ENCODE data around the gene MED9. TPM values are rescaled to one million over a fixed set of nuclear protein-coding genes. Genes with fewer than 3 reads are reported as not detected.

The MED9 gene
- polyA plus RNA-seq, 2 donors = 6.7 to 8.6 TPM

DNA sequence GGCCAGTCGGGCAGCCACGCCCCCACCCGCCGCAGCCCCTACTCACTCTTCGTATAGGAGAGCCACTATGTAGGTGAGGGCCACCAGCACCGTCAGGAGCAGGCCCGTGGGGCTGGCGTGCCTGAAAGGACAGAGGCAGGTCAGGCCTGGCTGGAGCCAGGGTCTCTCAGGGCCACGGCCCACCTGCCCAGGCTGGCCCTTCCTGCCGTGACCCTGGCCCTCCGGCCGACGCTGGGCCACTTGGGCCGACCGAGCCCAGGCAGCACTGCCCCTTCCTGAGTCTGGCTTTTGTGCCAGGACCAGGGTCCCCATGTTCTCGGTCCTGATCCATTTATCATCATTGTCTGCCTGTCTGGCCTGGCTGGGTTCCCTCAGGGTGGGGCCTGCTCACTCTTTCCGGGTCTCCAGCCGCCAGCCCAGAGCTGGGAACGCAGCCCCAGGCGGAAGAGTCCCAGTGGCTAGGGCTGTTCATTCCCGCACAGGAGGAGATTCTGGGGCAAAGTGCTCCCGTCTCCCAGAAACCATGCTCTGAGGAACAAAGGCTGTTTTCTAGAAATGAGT is 29.5 kb downstream of the MED9 start:
- Histone ChIP-seq H3K4me1 (ENCODE audit: control insufficient read depth in 2 of 2, insufficient read depth in 2 of 2, low read length in 1 of 2) (peaks cover 0 to 8% of the 10 kb centered on the region in 2 donors), H3K27me3 (ENCODE audit: control insufficient read depth in 1 of 2, insufficient read depth in 2 of 2, low read length in 2 of 2) (no peaks in the 10 kb centered on the region), H3K9me3 (ENCODE audit: control insufficient read depth in 2 of 2, insufficient read depth in 1 of 2, low read depth in 1 of 2, low read length in 1 of 2) (no peaks in the 10 kb centered on the region), H3K4me3 (ENCODE audit: low read depth in 1 of 2, low read length in 2 of 2) (no peak overlapping the region), H3K36me3 (ENCODE audit: control insufficient read depth in 2 of 2, insufficient read depth in 2 of 2, low read length in 1 of 2) (no peaks in the 10 kb centered on the region), H3K27ac (ENCODE audit: low read depth in 2 of 2, low read length in 1 of 2) (no peak overlapping the region)
- 71 to 76% methylated on average over 22 of the region's 22 CpGs for WGBS, 2 donors

DNA sequence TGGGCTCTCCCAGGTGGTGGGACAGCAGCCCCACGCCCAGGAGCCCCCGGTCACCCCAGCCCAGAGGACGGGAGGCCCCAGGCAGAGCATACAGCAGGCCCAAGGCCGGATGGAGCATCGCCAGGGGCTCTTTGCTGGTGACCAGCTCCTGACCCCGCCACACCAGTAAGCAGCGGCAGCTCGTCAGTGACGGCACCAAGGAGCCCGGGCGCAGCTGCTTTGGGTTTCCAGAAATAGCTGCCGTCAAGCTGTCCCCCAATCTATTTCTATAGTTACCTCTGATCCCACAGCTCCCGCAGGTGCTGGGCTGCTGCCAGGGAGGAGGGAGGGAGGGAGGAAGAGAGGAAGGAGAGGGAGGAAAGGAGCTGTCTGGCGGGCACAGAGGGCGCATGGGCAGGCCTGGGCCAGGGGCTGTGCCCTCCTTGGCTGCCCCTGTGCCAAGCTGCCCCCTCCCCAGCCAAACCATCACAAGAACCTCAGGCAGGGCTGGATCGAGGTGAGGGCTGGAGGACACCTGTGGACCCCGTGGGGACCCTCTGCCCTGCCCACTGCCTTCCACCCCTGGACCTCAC is 30.2 kb downstream of the MED9 start:
- peaks cover 0 to 11% of the 10 kb centered on the region in 2 donors for H3K4me1 ChIP-seq (ENCODE audit: control insufficient read depth in 2 of 2, insufficient read depth in 2 of 2, low read length in 1 of 2)
- H3K27ac ChIP-seq (ENCODE audit: low read depth in 2 of 2, low read length in 1 of 2) = no peak overlapping the region
- WGBS, 2 donors = 47 to 52% methylated on average over 17 of the region's 17 CpGs
- H3K4me3 ChIP-seq (ENCODE audit: low read depth in 1 of 2, low read length in 2 of 2) = no peak overlapping the region
- no peaks in the 10 kb centered on the region for H3K27me3 ChIP-seq (ENCODE audit: control insufficient read depth in 1 of 2, insufficient read depth in 2 of 2, low read length in 2 of 2)
- H3K9me3 ChIP-seq (ENCODE audit: control insufficient read depth in 2 of 2, insufficient read depth in 1 of 2, low read depth in 1 of 2, low read length in 1 of 2) = no peaks in the 10 kb centered on the region
- no peaks in the 10 kb centered on the region for H3K36me3 ChIP-seq (ENCODE audit: control insufficient read depth in 2 of 2, insufficient read depth in 2 of 2, low read length in 1 of 2)

DNA sequence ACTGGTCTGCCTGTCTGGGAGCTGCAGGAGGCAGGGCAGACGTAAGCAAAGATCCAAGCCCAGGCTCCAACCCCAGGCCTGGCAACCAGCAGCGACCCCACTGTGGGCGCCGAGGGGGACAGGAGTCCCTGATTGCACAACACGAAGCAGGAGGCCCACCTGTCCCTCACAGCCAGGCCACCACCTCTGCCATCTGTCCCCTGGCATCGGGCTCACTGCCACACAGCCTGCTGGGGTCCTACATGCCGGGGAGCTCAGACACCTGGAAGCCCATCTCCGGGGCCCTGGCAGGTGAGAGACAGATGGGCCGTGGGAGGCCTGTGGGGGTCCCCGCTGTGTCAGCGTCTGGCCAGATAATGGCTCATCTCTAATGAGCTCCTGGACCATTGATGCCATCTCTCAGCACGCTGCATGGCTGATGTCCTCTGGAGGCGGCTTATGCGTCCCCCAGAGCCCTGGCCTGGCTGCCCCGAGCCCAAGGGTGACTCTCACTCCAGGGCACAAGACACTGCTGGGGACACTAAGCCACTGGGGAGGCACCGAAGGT is 30.7 kb downstream of the MED9 start:
- WGBS, 2 donors = 86 to 90% methylated on average over 16 of the region's 16 CpGs
- no peaks in the 10 kb centered on the region for H3K27me3 ChIP-seq (ENCODE audit: control insufficient read depth in 1 of 2, insufficient read depth in 2 of 2, low read length in 2 of 2)
- H3K4me3 ChIP-seq (ENCODE audit: low read depth in 1 of 2, low read length in 2 of 2) = no peak overlapping the region
- no peak overlapping the region for H3K27ac ChIP-seq (ENCODE audit: low read depth in 2 of 2, low read length in 1 of 2)
- H3K9me3 ChIP-seq (ENCODE audit: control insufficient read depth in 2 of 2, insufficient read depth in 1 of 2, low read depth in 1 of 2, low read length in 1 of 2) = no peaks in the 10 kb centered on the region
- no peaks in the 10 kb centered on the region for H3K36me3 ChIP-seq (ENCODE audit: control insufficient read depth in 2 of 2, insufficient read depth in 2 of 2, low read length in 1 of 2)
- peaks cover 0 to 13% of the 10 kb centered on the region in 2 donors for H3K4me1 ChIP-seq (ENCODE audit: control insufficient read depth in 2 of 2, insufficient read depth in 2 of 2, low read length in 1 of 2)

DNA sequence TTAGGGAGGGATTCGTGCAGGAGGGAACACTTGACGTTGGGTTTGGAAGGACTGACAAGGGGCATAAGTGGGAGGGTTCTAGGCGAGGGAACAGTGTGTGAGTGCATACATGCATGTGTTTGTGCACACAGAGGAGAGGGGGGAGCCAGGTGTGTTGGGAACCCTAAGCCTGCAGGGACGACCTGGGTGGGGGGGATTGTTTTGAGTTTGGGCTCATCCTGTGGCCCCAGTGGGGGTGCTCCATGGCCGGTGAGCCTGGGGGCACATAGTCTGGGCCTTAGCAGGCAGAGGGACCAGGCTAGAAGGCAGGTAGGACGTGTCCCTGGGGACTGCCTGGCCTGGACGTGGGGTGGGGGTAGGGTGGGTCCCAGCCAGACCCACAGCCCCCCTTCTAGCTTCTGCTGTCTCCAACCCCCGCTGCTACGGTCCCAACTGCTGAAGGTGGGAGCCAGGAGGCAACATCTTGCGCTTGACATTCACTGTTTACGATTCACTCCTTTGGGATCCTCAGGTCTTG is 31.3 kb downstream of the MED9 start:
- Histone ChIP-seq H3K36me3 (ENCODE audit: control insufficient read depth in 2 of 2, insufficient read depth in 2 of 2, low read length in 1 of 2) (no peaks in the 10 kb centered on the region), H3K27ac (ENCODE audit: low read depth in 2 of 2, low read length in 1 of 2) (no peak overlapping the region), H3K4me3 (ENCODE audit: low read depth in 1 of 2, low read length in 2 of 2) (no peak overlapping the region), H3K27me3 (ENCODE audit: control insufficient read depth in 1 of 2, insufficient read depth in 2 of 2, low read length in 2 of 2) (no peaks in the 10 kb centered on the region), H3K4me1 (ENCODE audit: control insufficient read depth in 2 of 2, insufficient read depth in 2 of 2, low read length in 1 of 2) (peaks cover 0 to 13% of the 10 kb centered on the region in 2 donors), H3K9me3 (ENCODE audit: control insufficient read depth in 2 of 2, insufficient read depth in 1 of 2, low read depth in 1 of 2, low read length in 1 of 2) (no peaks in the 10 kb centered on the region)
- WGBS, 2 donors = 89 to 90% methylated on average over 10 to 11 of the region's 11 CpGs

DNA sequence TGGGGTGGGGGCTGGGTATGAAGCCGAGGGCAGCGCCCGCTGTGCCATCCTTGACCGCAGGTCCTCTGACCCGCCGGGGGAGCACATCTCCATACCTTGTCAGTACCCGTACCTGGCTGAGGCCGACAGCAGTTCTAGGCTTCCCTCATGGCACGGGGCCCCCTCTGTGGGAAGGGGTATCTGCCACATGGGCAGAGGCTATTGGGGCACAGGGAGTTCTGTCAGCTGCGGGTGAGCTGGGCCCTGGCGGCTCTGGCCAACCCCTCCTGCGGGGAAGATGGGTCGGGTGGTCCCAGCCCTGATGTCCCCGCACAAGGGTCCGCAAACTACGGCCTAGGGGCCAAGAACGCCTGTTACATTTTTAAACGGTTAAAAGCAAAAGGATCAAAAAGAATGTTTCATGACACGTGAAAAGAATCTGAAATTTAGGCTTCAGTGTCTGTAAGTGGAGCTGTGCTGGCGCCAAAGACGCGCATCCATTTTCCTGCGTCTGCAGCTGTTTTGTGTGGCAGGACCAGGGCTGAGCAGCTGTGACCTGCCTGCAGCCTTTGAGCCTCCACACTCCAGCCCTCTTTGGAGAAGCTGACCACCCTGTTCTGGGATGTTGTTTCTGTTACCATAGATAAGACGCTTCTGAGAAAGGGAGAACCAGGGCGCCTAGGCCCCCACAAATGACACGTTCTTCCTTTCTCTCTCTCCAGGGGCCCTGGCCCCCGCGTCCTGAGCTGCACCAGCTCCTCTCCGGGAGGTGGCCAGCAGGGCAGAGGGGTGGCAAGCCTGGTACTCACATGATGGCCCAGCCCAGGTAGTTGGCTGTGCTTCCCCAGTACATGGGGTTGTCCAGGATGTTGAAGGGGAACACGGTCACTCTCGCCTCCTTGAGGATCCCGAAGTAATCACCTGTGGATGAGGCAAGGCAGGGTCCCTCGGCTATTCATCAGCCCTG is 32.1 kb downstream of the MED9 start:
- Histone ChIP-seq H3K9me3 (ENCODE audit: control insufficient read depth in 2 of 2, insufficient read depth in 1 of 2, low read depth in 1 of 2, low read length in 1 of 2) (no peaks in the 10 kb centered on the region), H3K36me3 (ENCODE audit: control insufficient read depth in 2 of 2, insufficient read depth in 2 of 2, low read length in 1 of 2) (no peaks in the 10 kb centered on the region), H3K4me3 (ENCODE audit: low read depth in 1 of 2, low read length in 2 of 2) (no peak overlapping the region), H3K27ac (ENCODE audit: low read depth in 2 of 2, low read length in 1 of 2) (no peak overlapping the region), H3K4me1 (ENCODE audit: control insufficient read depth in 2 of 2, insufficient read depth in 2 of 2, low read length in 1 of 2) (peaks cover 0 to 13% of the 10 kb centered on the region in 2 donors), H3K27me3 (ENCODE audit: control insufficient read depth in 1 of 2, insufficient read depth in 2 of 2, low read length in 2 of 2) (no peaks in the 10 kb centered on the region)
- WGBS, 2 donors = 90 to 93% methylated on average over 33 of the region's 33 CpGs

DNA sequence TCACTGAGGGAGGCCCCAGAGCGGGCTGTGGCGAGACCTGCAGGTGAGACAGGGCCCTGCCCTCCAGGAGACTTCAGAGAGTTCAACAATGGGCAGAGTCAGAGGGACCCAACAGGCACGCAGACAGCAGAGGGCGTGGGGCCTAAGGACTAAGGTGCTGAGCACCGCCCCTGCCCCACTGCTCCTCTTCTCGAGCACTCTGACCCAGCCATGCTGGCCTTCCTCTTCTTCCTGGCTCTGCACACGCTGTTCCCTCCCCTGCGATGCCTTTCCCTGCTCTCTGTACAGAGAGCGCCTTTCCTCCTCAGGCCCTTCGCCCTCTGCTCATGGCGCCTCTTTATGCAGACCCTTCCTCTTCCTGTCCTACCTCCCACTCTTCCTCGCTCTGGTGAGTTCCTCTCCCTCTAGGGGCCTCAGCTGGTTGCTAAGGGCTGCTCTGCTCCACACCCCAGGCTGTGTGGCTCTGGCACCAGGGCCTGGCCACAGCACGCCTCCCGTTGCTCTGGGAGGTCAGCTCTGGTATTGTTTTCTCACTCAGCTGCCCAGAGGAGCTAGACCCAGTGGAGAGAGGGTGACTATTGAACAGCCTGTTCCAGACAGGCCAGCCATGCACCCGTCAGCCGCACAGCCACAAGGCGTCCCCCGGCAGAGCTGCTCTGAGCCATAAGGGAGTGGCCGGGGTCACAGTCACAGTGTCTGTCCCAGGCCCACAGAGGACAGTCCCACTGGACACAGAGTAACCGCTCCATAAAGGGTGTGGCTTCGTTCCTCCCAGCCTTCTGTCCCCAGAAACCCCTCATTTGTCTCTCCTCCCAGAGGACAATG is 33.0 kb downstream of the MED9 start:
- WGBS, 2 donors = 94 to 95% methylated on average over 21 of the region's 21 CpGs
- no peak overlapping the region for H3K4me3 ChIP-seq (ENCODE audit: low read depth in 1 of 2, low read length in 2 of 2)
- no peak overlapping the region for H3K27ac ChIP-seq (ENCODE audit: low read depth in 2 of 2, low read length in 1 of 2)
- H3K4me1 ChIP-seq (ENCODE audit: control insufficient read depth in 2 of 2, insufficient read depth in 2 of 2, low read length in 1 of 2) = peaks cover 0 to 13% of the 10 kb centered on the region in 2 donors
- H3K27me3 ChIP-seq (ENCODE audit: control insufficient read depth in 1 of 2, insufficient read depth in 2 of 2, low read length in 2 of 2) = no peaks in the 10 kb centered on the region
- no peaks in the 10 kb centered on the region for H3K36me3 ChIP-seq (ENCODE audit: control insufficient read depth in 2 of 2, insufficient read depth in 2 of 2, low read length in 1 of 2)
- no peaks in the 10 kb centered on the region for H3K9me3 ChIP-seq (ENCODE audit: control insufficient read depth in 2 of 2, insufficient read depth in 1 of 2, low read depth in 1 of 2, low read length in 1 of 2)

DNA sequence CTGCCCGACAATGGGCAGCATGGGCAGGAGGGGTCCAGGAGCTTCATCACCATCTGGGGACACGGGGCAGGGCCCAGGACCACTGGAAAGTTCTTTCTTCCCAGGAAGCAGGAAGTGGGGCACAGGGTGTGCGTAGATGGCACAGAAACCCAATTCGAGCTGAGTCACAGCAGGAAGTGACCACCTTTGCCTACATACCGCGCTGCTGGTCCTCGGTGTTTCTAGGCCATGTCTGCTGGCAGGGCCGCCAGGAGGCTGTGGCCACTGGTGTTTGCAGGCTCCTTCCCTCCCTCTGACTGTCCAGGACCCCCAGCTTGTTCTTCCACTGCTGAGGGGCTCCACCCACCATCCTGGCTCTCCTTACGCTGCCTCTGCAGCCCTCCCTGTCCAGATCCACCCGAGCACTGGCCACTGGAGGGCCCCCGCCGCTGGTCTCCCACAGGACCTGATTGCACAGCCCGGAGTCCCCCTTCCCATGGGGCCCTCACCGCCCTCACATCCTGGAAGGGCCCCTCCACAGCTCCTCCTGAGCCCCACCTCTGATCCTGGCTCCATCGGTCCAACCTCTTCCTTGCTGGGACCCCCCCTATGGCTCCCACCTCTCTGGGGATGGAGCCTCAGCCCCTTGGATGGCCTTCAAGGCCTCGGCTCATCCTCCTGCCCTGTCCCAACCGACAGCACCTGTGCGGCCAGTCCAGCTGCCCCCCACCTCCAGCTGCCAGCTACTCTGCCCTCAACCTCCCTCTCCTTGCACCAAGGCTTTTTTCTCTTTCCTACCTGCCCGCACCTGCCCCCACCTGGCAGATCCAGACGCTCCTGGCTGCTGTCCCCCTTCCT is 33.9 kb downstream of the MED9 start:
- H3K27me3 ChIP-seq (ENCODE audit: control insufficient read depth in 1 of 2, insufficient read depth in 2 of 2, low read length in 2 of 2) = no peaks in the 10 kb centered on the region
- no peaks in the 10 kb centered on the region for H3K36me3 ChIP-seq (ENCODE audit: control insufficient read depth in 2 of 2, insufficient read depth in 2 of 2, low read length in 1 of 2)
- no peak overlapping the region for H3K4me3 ChIP-seq (ENCODE audit: low read depth in 1 of 2, low read length in 2 of 2)
- H3K4me1 ChIP-seq (ENCODE audit: control insufficient read depth in 2 of 2, insufficient read depth in 2 of 2, low read length in 1 of 2) = peaks cover 0 to 13% of the 10 kb centered on the region in 2 donors
- H3K27ac ChIP-seq (ENCODE audit: low read depth in 2 of 2, low read length in 1 of 2) = no peak overlapping the region
- no peaks in the 10 kb centered on the region for H3K9me3 ChIP-seq (ENCODE audit: control insufficient read depth in 2 of 2, insufficient read depth in 1 of 2, low read depth in 1 of 2, low read length in 1 of 2)
- WGBS, 2 donors = 78 to 80% methylated on average over 20 of the region's 20 CpGs

DNA sequence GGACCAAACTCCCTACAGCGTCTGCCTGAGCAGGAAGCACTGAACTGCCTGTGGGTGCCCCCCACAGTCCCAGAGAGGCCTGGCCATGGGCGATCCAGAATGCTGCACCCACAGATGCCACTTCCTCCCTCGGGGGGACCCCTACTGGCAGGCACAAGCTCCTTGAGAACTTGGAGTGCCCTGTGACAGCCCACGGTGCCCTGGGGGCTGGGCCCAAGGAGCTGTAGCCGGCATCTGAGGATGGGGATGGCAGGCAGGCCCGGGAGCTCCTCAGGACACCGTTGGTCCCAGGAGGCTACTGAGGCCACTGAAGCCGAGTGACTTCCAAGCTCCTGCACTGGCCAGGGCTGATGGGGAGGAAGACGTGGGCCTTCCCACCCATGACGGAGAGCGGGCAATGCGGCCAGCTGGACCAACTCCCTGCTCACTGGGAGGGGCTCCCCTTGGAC is 34.5 kb downstream of the MED9 start:
- Histone ChIP-seq H3K4me3 (ENCODE audit: low read depth in 1 of 2, low read length in 2 of 2) (no peak overlapping the region), H3K4me1 (ENCODE audit: control insufficient read depth in 2 of 2, insufficient read depth in 2 of 2, low read length in 1 of 2) (peaks cover 0 to 13% of the 10 kb centered on the region in 2 donors), H3K27me3 (ENCODE audit: control insufficient read depth in 1 of 2, insufficient read depth in 2 of 2, low read length in 2 of 2) (no peaks in the 10 kb centered on the region), H3K36me3 (ENCODE audit: control insufficient read depth in 2 of 2, insufficient read depth in 2 of 2, low read length in 1 of 2) (no peaks in the 10 kb centered on the region), H3K27ac (ENCODE audit: low read depth in 2 of 2, low read length in 1 of 2) (no peak overlapping the region), H3K9me3 (ENCODE audit: control insufficient read depth in 2 of 2, insufficient read depth in 1 of 2, low read depth in 1 of 2, low read length in 1 of 2) (no peaks in the 10 kb centered on the region)
- 39 to 59% methylated on average over 12 of the region's 12 CpGs for WGBS, 2 donors

Measured in esophagus (tissue), 2 donors.